AG10803 (cell line): ENCODE measurements around the gene DKK3.
A peak's percentile ranks its signal among the peaks of the same experiment; 100 is the strongest.

ENCODE experiments used
- DNase-seq: peaks from one replicate; pipeline ENCODE4 v3.0.0; 2010; ENCODE audit warnings: low read depth
- H3K4me3 ChIP-seq: 2 replicates; pipeline ENCODE4 v1.5.1; 2011; ENCODE audit warnings: mild to moderate bottlenecking, low read length, control low read depth
- CTCF ChIP-seq: conservative IDR thresholded peaks from 2 replicates; pipeline ENCODE4 v1.5.1; 2011; ENCODE audit warnings: mild to moderate bottlenecking, low read length, control low read depth, inconsistent platforms

The DKK3 gene

GRCh38 chr11:12028303-12028702 is 19.9 kb upstream of the DKK3 start:
- no peak for TF ChIP-seq CTCF
- no peak overlapping the region for H3K4me3 ChIP-seq
- no peak for DNase-seq

GRCh38 chr11:12026331-12027211 is 18.1 kb upstream of the DKK3 start:
- no peak for TF ChIP-seq CTCF
- no peak overlapping the region for H3K4me3 ChIP-seq
- DNase-seq: no peak

- no peak for TF ChIP-seq CTCF
- DNase-seq: no peak
- H3K4me3 ChIP-seq: no peak overlapping the region
Observed at GRCh38 chr11:12024254-12024926, 16.0 kb upstream of the DKK3 start.

GRCh38 chr11:12023015-12023414 is 14.6 kb upstream of the DKK3 start:
- no peak for DNase-seq
- TF ChIP-seq CTCF: no peak
- no peak overlapping the region for H3K4me3 ChIP-seq

GRCh38 chr11:12020546-12020945 is 12.1 kb upstream of the DKK3 start:
- no peak for TF ChIP-seq CTCF
- H3K4me3 ChIP-seq: no peak overlapping the region
- no peak for DNase-seq

- no peak for TF ChIP-seq CTCF
- no peak for DNase-seq
- H3K4me3 ChIP-seq: no peak overlapping the region
Observed at GRCh38 chr11:12019866-12020416, 11.5 kb upstream of the DKK3 start.

- DNase-seq: peak; percentile 41
- H3K4me3 ChIP-seq: no peak overlapping the region
- no peak for TF ChIP-seq CTCF
Observed at GRCh38 chr11:12019337-12019736, 10.9 kb upstream of the DKK3 start.
